K562 (cell line): Measurements from ENCODE around the gene SLC18A3. TPM values are rescaled to one million over a fixed set of nuclear protein-coding genes. Genes with fewer than 3 reads are reported as not detected.

Experiments
- ATAC-seq: fragments of 200-7000 bp; cut with Tn5 transposase; 3 replicates; pipeline ENCODE4 v1.9.1; 2020; ENCODE audit warnings: moderate library complexity
- BruUV-seq: library from RNA; stranded (reverse); fragments of 400-500 nt; replicated peaks from 2 replicates; lab custom pipeline; 2021; lab: Mats Ljungman, UMichigan
- CTCF ChIA-PET: fragments of 300-600 bp; formaldehyde crosslinking; extraction: SDS; loops from one replicate; lab custom pipeline; 2021; ENCODE audit warnings: low intra/inter-chr PET ratio; lab: Yijun Ruan, JAX
- POLR2A ChIA-PET: fragments of 300-600, 350-650 bp; sonication (Branson Sonifier 250); formaldehyde crosslinking; extraction: SDS; loops from one replicate; lab custom pipeline; 2021; ENCODE audit warnings: antibody characterized with exemption, inconsistent platforms; lab: Yijun Ruan, JAX
- DNase-seq, 4 experiments: peaks; one replicate each; pipeline versions ENCODE4 v3.0.0 to v3.0.0-alpha.2; 2011 to 2018; ENCODE audit warnings: low spot score in 3 of 4, mixed read lengths in 3 of 4; ENCODE audit errors: extremely low read depth in 1 of 4
- FAIRE-seq: peaks from 2 replicates; lab custom pipeline; 2011; peaks lifted over from hg19 to GRCh38; lab: Jason Lieb, UNC
- H2AFZ ChIP-seq: 2 replicates; pipeline ENCODE4 v1.6.0; 2011; ENCODE audit warnings: low read depth, low read length, control low read depth, inconsistent platforms
- H3K27ac ChIP-seq: fragments of 200-600 bp; 3 replicates; pipeline ENCODE4 v1.8.0; 2011; ENCODE audit warnings: low read depth, mild to moderate bottlenecking, control low read depth, inconsistent platforms, low read length, moderate library complexity, mixed read lengths; ENCODE audit errors: extremely low read depth
- H3K27me3 ChIP-seq, 2 experiments: fragments of 300-600 bp in 1 of 2; 2 replicates in 1 of 2; 3 replicates in 1 of 2; pipeline versions ENCODE4 v1.6.0 to v1.8.0; 2011; ENCODE audit warnings: inconsistent platforms in 2 of 2, low read length in 2 of 2, mild to moderate bottlenecking in 1 of 2, mixed read lengths in 1 of 2, moderate library complexity in 1 of 2; ENCODE audit not compliant: control insufficient read depth in 2 of 2, insufficient read depth in 2 of 2
- H3K36me3 ChIP-seq: fragments of 300-600 bp; 3 replicates; pipeline ENCODE4 v1.8.0; 2011; ENCODE audit warnings: mild to moderate bottlenecking, low read length, inconsistent platforms; ENCODE audit not compliant: control insufficient read depth, insufficient read depth
- H3K4me1 ChIP-seq, 2 experiments: fragments of 200-600 bp in 1 of 2; replicated peaks in 1 of 2; 2 replicates in 1 of 2; 3 replicates in 1 of 2; pipeline versions ENCODE4 v1.5.1 to v1.8.0; 2011; ENCODE audit warnings: inconsistent platforms in 2 of 2, low read length in 2 of 2, mild to moderate bottlenecking in 1 of 2, mixed read lengths in 1 of 2, moderate library complexity in 1 of 2; ENCODE audit not compliant: control insufficient read depth in 2 of 2, insufficient read depth in 2 of 2
- H3K4me2 ChIP-seq: 2 replicates; pipeline ENCODE4 v1.6.1; 2011; ENCODE audit warnings: low read length, control low read depth, inconsistent platforms, mixed read lengths; ENCODE audit not compliant: insufficient read depth
- H3K4me3 ChIP-seq: fragments of 200-600 bp; sonication (generic), shearing (Covaris generic); 2 replicates; pipeline ENCODE4 v1.5.1; 2016; ENCODE audit warnings: control low read depth, inconsistent platforms
- H3K79me2 ChIP-seq: fragments of 200-600 bp; 3 replicates; pipeline ENCODE4 v1.8.0; 2011; ENCODE audit warnings: low read length, inconsistent platforms; ENCODE audit not compliant: control insufficient read depth, insufficient read depth
- H3K9ac ChIP-seq, 2 experiments: 2 replicates each; pipeline versions ENCODE4 v1.6.0 to v1.6.1; 2011; ENCODE audit warnings: low read depth in 2 of 2, low read length in 2 of 2, control low read depth in 1 of 2, inconsistent platforms in 1 of 2, mild to moderate bottlenecking in 1 of 2, mixed read lengths in 1 of 2; ENCODE audit not compliant: insufficient read depth in 1 of 2
- H3K9me1 ChIP-seq: one replicate; pipeline ENCODE4 v1.6.0; 2011; ENCODE audit warnings: inconsistent platforms, mild to moderate bottlenecking, low read length, moderate library complexity; ENCODE audit not compliant: control insufficient read depth, insufficient read depth
- H3K9me3 ChIP-seq: replicated peaks from 2 replicates; pipeline ENCODE4 v1.5.1; 2011; ENCODE audit warnings: low read depth, low read length, inconsistent platforms; ENCODE audit not compliant: control insufficient read depth, insufficient read depth
- H4K20me1 ChIP-seq: replicated peaks from 2 replicates; pipeline ENCODE4 v1.6.1; 2011; ENCODE audit warnings: low read length, inconsistent platforms, mixed read lengths; ENCODE audit not compliant: control insufficient read depth, insufficient read depth
- CREM ChIP-seq: IDR thresholded peaks from 2 replicates; pipeline ENCODE4 v1.6.1; 2014; ENCODE audit warnings: antibody characterized with exemption, low read depth
- FOSL1 ChIP-seq: fragments of 200-800 bp; sonication (Bioruptor generic); conservative IDR thresholded peaks from 2 replicates; pipeline ENCODE4 v1.6.1; 2016; ENCODE audit warnings: missing genetic modification characterization, missing compliant biosample characterization
- JUND ChIP-seq, 2 experiments: IDR thresholded peaks; 2 replicates in 1 of 2; 3 replicates in 1 of 2; pipeline ENCODE4 v1.6.1; 2011; ENCODE audit warnings: borderline replicate concordance in 2 of 2, low read depth in 2 of 2, low read length in 2 of 2, improper control_type of control experiment in 1 of 2, missing biosample characterization in 1 of 2, missing genetic modification characterization in 1 of 2, missing genetic modification reagents in 1 of 2
- NCOA2 ChIP-seq, 2 experiments: fragments of 450-650 bp; IDR thresholded peaks; 2 replicates each; pipeline ENCODE4 v1.6.1; 2018; ENCODE audit warnings: mild to moderate bottlenecking in 2 of 2, moderate library complexity in 1 of 2; ENCODE audit not compliant: partially characterized antibody in 2 of 2
- NR2C1 ChIP-seq, 2 experiments: fragments of 450-650 bp; IDR thresholded peaks; 2 replicates each; pipeline ENCODE4 v1.6.1; 2017; ENCODE audit warnings: mild to moderate bottlenecking in 2 of 2, antibody characterized with exemption in 1 of 2, inconsistent platforms in 1 of 2, missing compliant biosample characterization in 1 of 2, missing genetic modification characterization in 1 of 2
- PCBP1 ChIP-seq: fragments of 200-400 bp; formaldehyde crosslinking; IDR thresholded peaks from 2 replicates; pipeline ENCODE4 v1.6.1; 2018; ENCODE audit warnings: mild to moderate bottlenecking, low read depth, low read length; ENCODE audit not compliant: poor library complexity, severe bottlenecking
- RFX5 ChIP-seq: IDR thresholded peaks from 2 replicates; pipeline ENCODE4 v1.6.1; 2011; ENCODE audit warnings: low read depth, mild to moderate bottlenecking, improper control_type of control experiment, low read length
- SRSF7 ChIP-seq: fragments of 200-400 bp; formaldehyde crosslinking; optimal IDR thresholded peaks from 2 replicates; pipeline ENCODE3; 2017; ENCODE audit warnings: mild to moderate bottlenecking, low read depth, low read length
- WGBS: fragments of 100-300 bp; shearing (Covaris generic); methylation state at CpG from one replicate; pipeline ENCODE4 v1.1.6; 2016; ENCODE audit warnings: low coverage, mixed read lengths; ENCODE audit not compliant: insufficient coverage; ENCODE audit errors: missing lambda C conversion rate; 5-methylcytosine and 5-hydroxymethylcytosine counted together
- in situ Hi-C: fragments of 300-500 bp; cut with MboI; formaldehyde crosslinking; loops from 4 replicates; pipeline ENCODE4 v1.15.0; 2018; ENCODE audit warnings: inconsistent platforms, mixed read lengths
- intact Hi-C: fragments of 100-400 bp; cut with micrococcal nuclease; formaldehyde crosslinking; loops from 2 replicates; pipeline ENCODE4 v1.14.2; 2022
- polyA plus RNA-seq, 8 experiments: library from polyadenylated mRNA; depleted of rRNA in 4 of 8; stranded (reverse) in 5 of 8; unstranded in 3 of 8; fragments of >200 nt; fragmentation: Nextera tagmentation in 2 of 8; fragmentation: Illumina TruSeq in 1 of 8; extraction: Ambion mirVana in 2 of 8; extraction: Trizol in 1 of 8; gene quantifications; 2 replicates each; pipeline versions ENCODE4 v1.2.1 to v1.2.3, GENCODE V29; 2011 to 2014; ENCODE audit warnings: inconsistent platforms in 1 of 8, missing spikeins in 1 of 8
- total RNA-seq, 7 experiments: library from RNA; depleted of rRNA in 6 of 7; stranded (reverse); fragments of >200 nt in 6 of 7; fragmentation: Illumina TruSeq in 2 of 7; extraction: Trizol in 2 of 7; gene quantifications; 2 replicates each; pipeline versions ENCODE4 v1.2.1 to v1.2.3, GENCODE V29; 2011 to 2021; ENCODE audit warnings: low replicate concordance in 1 of 7
- TF ChIP-seq, protein P1 (sequence below): sonication (generic); formaldehyde crosslinking; IDR thresholded peaks from 2 replicates; pipeline ENCODE4 v1.9.0; 2022; ENCODE audit warnings: mild to moderate bottlenecking, missing genetic modification reagents
- TF ChIP-seq, protein P2 (sequence below): fragments of 250-450 bp; sonication (Bioruptor Pico); IDR thresholded peaks from 2 replicates; pipeline ENCODE4 v1.5.1; 2021; ENCODE audit warnings: mild to moderate bottlenecking
- TF ChIP-seq, protein P3 (sequence below), 2 experiments: fragments of 450-650 bp in 1 of 2; sonication (generic) in 1 of 2; formaldehyde crosslinking in 1 of 2; IDR thresholded peaks in 1 of 2; conservative IDR thresholded peaks in 1 of 2; 2 replicates each; pipeline versions ENCODE4 v1.6.1 to v1.8.1; 2016 to 2023; ENCODE audit warnings: mild to moderate bottlenecking in 2 of 2, moderate library complexity in 2 of 2, inconsistent platforms in 1 of 2, missing genetic modification reagents in 1 of 2

The SLC18A3 gene
- total and polyA plus RNA-seq, 9 of the 15 experiments (the other 6 are each of a cell fraction or from before 2014, with no cell fraction given): not detected

DNA sequence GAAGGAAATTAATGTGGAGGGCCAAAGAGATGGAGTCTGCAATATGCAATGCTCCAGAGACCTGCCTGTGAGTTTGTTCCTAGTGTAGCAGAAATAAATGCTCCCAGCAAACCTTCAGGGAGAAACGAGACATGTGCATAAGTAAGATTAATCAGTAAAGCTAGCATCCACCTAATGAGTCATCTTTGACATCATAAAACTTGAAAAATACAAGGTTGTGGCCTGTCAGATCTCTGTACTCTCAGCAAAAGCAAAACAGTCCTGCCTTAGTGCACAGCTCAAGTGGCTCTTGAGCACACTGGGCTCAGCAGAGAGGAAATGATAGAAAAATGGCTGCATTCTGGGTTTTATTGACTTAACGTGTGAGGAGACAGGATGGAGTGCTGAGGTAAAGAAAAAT lies 38.7 kb upstream of the SLC18A3 start:
- Histone ChIP-seq H3K4me3 (no peak overlapping the region), H2AFZ (no peak overlapping the region), H3K4me2 (no peak overlapping the region), H3K9ac (no peak overlapping the region), H3K4me1 (peaks cover 0 to 4% of the 10 kb centered on the region in 2 experiments; a peak in 3 of 5 replicates), H3K9me3 (no peaks in the 10 kb centered on the region), H3K9me1 (no peaks in the 10 kb centered on the region), H4K20me1 (no peaks in the 10 kb centered on the region), H3K27ac (no peak overlapping the region), H3K27me3 (peaks cover 3 to 16% of the 10 kb centered on the region in 2 experiments; a peak in 2 of 5 replicates), H3K79me2 (no peaks in the 10 kb centered on the region), H3K36me3 (no peaks in the 10 kb centered on the region)
- CTCF ChIA-PET: no interaction called here
- TF ChIP-seq NR2C1 (IDR thresholded peaks at IDR 0.05): no peak
- TF ChIP-seq NR2C1 (tag; IDR thresholded peaks at IDR 0.05): no peak
- no peak for TF ChIP-seq PCBP1
- TF ChIP-seq FOSL1 (tag): peak; percentile 49
- TF ChIP-seq, protein P1, sequence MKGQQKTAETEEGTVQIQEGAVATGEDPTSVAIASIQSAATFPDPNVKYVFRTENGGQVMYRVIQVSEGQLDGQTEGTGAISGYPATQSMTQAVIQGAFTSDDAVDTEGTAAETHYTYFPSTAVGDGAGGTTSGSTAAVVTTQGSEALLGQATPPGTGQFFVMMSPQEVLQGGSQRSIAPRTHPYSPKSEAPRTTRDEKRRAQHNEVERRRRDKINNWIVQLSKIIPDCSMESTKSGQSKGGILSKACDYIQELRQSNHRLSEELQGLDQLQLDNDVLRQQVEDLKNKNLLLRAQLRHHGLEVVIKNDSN (CRISPR knock-in tag): no peak
- TF ChIP-seq, protein P2, sequence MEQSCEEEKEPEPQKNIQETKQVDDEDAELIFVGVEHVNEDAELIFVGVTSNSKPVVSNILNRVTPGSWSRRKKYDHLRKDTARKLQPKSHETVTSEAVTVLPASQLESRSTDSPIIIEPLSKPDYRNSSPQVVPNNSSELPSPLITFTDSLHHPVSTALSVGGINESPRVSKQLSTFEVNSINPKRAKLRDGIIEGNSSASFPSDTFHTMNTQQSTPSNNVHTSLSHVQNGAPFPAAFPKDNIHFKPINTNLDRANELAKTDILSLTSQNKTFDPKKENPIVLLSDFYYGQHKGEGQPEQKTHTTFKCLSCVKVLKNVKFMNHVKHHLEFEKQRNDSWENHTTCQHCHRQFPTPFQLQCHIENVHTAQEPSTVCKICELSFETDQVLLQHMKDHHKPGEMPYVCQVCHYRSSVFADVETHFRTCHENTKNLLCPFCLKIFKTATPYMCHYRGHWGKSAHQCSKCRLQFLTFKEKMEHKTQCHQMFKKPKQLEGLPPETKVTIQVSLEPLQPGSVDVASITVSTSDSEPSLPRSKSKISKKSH (CRISPR knock-in tag): no peak
- TF ChIP-seq NCOA2 (IDR thresholded peaks at IDR 0.05; ENCODE audit: partially characterized antibody in 2 of 2): no peak
- 0 out of 2 replicates have a peak, but pooled peaks have one; percentile 4 for TF ChIP-seq JUND (IDR thresholded peaks at IDR 0.05; ENCODE audit: borderline replicate concordance, low read depth, low read length)
- TF ChIP-seq JUND (tag; IDR thresholded peaks at IDR 0.05; ENCODE audit: borderline replicate concordance, low read depth, low read length): 0 out of 3 replicates have a peak, but pooled peaks have one; percentile 29
- no peak for TF ChIP-seq SRSF7
- TF ChIP-seq RFX5: no peak
- TF ChIP-seq, protein P3, sequence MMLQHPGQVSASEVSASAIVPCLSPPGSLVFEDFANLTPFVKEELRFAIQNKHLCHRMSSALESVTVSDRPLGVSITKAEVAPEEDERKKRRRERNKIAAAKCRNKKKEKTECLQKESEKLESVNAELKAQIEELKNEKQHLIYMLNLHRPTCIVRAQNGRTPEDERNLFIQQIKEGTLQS (IDR thresholded peaks at IDR 0.05): peak; percentile 39; the same call in 1 of the 2 replicates
- TF ChIP-seq, protein P3 (CRISPR knock-in tag; conservative IDR thresholded peaks at IDR 0.05): no peak
- TF ChIP-seq CREM: peak; percentile 34; the same call in 1 of the 2 replicates
- no TSS peak for BruUV-seq
- intact Hi-C loops (no loop called here), in situ Hi-C loops (no loop called here)
- no peak for FAIRE-seq
- 0% methylated on average over 2 of the region's 2 CpGs for WGBS
- POLR2A ChIA-PET: no interaction called here
- DNase-seq: peak in 1 of 4 experiments; percentile 5
- ATAC-seq: no peak
